ENCODE results near the gene PRKCE.

PRKCE gene

DNA sequence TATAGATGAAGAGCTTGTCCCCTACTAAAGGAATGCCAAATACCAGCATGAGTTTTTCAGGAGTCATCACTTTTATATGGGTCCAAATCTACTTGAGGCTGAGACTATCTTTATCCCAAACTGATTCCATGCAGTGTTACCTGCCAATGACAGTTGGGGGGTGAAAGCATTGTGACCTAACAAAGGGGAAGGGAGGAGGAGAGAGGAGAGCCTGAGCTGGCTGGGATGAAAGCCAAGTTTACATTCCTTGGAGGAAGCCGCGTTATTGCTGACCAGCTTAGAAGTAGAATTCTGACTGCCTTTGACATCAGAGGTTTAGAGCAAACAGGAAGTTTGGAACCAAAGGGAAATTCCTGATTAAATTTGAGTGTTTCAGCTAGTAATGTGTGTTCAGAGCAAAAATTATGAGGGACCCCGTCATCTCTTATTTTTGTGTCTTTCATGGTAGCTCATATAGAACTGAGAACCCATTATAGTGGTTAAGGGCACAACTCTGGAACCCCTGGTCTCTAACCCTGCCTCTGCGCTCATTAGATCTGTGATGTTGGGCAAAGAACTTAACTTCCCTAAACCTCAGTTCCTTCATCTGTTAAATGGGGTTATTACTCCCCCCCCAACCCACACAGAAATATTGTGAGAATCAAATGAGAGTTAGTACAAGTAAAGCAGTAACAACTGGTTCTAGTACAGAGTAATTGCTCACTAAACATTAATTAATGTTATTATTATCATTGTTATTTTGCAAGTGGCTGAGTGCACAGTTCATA lies 446.4 kb downstream of the PRKCE start:
- no peak overlapping the region for H3K4me3 ChIP-seq (ENCODE audit: low read length)
- peak; percentile 98 for DNase-seq (ENCODE audit: low read depth)
- TF ChIP-seq, protein P1, sequence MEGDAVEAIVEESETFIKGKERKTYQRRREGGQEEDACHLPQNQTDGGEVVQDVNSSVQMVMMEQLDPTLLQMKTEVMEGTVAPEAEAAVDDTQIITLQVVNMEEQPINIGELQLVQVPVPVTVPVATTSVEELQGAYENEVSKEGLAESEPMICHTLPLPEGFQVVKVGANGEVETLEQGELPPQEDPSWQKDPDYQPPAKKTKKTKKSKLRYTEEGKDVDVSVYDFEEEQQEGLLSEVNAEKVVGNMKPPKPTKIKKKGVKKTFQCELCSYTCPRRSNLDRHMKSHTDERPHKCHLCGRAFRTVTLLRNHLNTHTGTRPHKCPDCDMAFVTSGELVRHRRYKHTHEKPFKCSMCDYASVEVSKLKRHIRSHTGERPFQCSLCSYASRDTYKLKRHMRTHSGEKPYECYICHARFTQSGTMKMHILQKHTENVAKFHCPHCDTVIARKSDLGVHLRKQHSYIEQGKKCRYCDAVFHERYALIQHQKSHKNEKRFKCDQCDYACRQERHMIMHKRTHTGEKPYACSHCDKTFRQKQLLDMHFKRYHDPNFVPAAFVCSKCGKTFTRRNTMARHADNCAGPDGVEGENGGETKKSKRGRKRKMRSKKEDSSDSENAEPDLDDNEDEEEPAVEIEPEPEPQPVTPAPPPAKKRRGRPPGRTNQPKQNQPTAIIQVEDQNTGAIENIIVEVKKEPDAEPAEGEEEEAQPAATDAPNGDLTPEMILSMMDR (conservative IDR thresholded peaks at IDR 0.05; ENCODE audit: low read depth, low read length): no peak

GRCh38 chr2:46098621-46099062 lies 447.2 kb downstream of the PRKCE start:
- no peak overlapping the region for H3K4me3 ChIP-seq (ENCODE audit: low read length)
- TF ChIP-seq, protein P1 (conservative IDR thresholded peaks at IDR 0.05; ENCODE audit: low read depth, low read length): no peak
- no peak for DNase-seq (ENCODE audit: low read depth)

DNA sequence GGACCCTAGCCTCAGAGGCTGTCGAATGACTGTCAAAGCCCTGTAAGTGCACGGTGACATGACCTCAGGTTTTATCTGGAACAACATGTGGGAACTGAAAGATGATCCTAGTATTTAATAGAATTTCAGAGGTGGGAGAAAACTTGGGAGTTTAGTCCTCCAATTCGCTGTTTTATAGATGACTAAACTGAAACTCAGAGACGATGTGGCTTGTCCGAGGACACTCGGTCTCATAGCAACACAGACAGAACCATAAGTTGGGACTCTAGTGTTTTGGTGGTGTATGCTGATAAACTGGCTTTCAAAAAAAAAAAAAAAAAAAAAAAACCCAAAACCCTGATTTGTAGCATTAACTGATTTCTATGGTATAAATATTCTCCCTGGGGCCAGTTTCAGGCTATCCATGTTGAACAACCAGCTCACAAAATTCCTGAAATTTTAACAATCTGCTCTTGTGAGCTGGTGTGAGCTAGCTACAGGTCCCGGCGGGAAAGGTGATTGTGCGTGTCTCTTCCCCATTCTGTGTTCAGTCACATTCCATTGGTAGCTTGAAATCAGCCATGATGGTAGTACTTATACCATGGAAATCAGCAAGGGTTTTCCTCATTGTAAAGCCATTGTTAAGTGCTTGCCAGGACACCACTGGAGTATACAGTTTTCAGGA lies 450.2 kb downstream of the PRKCE start:
- no peak for DNase-seq (ENCODE audit: low read depth)
- no peak overlapping the region for H3K4me3 ChIP-seq (ENCODE audit: low read length)
- TF ChIP-seq, protein P1 (conservative IDR thresholded peaks at IDR 0.05; ENCODE audit: low read depth, low read length): no peak

DNA sequence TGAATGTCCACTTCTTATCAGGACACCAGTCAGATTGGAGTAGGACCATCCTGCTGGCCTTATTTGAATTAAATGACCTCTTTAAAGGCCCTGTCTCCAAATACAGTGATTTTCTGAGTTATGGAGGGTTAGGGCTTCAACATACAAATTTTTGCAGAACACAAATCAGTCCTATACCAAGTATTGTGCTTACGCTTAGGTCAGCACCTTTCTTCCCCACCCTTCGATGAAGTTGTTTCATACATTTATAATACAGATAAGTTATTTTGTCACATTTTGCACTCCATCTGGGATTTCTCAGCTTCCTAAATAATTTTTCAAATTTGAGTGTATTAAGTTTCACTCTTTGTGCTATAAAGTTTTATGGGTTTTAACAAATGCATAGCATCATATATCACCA lies 455.2 kb downstream of the PRKCE start:
- TF ChIP-seq, protein P1 (conservative IDR thresholded peaks at IDR 0.05; ENCODE audit: low read depth, low read length): no peak
- no peak overlapping the region for H3K4me3 ChIP-seq (ENCODE audit: low read length)

DNA sequence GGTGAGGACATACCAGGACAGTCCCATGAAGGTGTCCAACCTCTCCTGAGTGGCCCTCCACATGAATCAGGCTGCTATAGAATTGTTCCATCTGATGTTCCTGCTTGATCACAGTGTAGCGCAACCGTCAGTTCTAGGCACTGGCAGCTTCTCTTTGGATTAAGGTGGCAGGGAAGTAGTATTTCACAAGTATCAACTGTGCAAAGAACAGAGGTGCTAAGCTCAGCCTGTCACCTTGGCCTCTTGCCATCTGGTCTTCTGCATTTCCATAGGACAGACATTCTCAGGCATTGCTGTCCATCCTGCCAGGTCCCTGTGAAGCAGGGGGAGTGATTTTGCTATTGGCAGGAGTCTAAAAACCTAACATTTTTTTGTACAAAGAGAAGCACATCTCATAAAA lies 463.5 kb downstream of the PRKCE start:
- no peak overlapping the region for H3K4me3 ChIP-seq (ENCODE audit: low read length)
- DNase-seq (ENCODE audit: low read depth): no peak
- TF ChIP-seq, protein P1 (conservative IDR thresholded peaks at IDR 0.05; ENCODE audit: low read depth, low read length): no peak

More for the DNA sequence above, 455.2 kb downstream of the PRKCE start:
- DNase-seq (ENCODE audit: low read depth): no peak

GRCh38 chr2:46116150-46116549 lies 464.7 kb downstream of the PRKCE start:
- TF ChIP-seq, protein P1 (conservative IDR thresholded peaks at IDR 0.05; ENCODE audit: low read depth, low read length): no peak
- DNase-seq (ENCODE audit: low read depth): no peak
- no peak overlapping the region for H3K4me3 ChIP-seq (ENCODE audit: low read length)
